RWPE2 (cell line): Measurements from ENCODE around the gene MYO18B.
A peak's percentile ranks its signal among the peaks of the same experiment; 100 is the strongest.

Experiments used
- ATAC-seq: fragments of 200-7000 bp; cut with Tn5 transposase; 3 replicates; pipeline ENCODE4 v1.9.1; 2021; ENCODE audit warnings: low read depth
- DNase-seq: peaks from one replicate; pipeline ENCODE4 v3.0.0-alpha.2; 2020; ENCODE audit warnings: low spot score
- H3K27ac ChIP-seq: fragments of 450-650 bp; 2 replicates; pipeline ENCODE4 v1.5.1; 2017; ENCODE audit warnings: mild to moderate bottlenecking; ENCODE audit not compliant: poor library complexity, severe bottlenecking
- H3K27me3 ChIP-seq: fragments of 250-450 bp; sonication (Bioruptor Pico); 2 replicates; pipeline ENCODE4 v1.5.1; 2021; ENCODE audit warnings: mild to moderate bottlenecking, moderate library complexity; ENCODE audit not compliant: insufficient read depth, poor library complexity, severe bottlenecking
- H3K36me3 ChIP-seq: fragments of 250-450 bp; sonication (Bioruptor Pico); 2 replicates; pipeline ENCODE4 v1.5.1; 2020; ENCODE audit warnings: low read depth, mild to moderate bottlenecking, moderate library complexity
- H3K4me1 ChIP-seq: fragments of 250-450 bp; sonication (Bioruptor Pico); 2 replicates; pipeline ENCODE4 v1.5.1; 2021; ENCODE audit warnings: mild to moderate bottlenecking, moderate library complexity; ENCODE audit not compliant: insufficient read depth, poor library complexity, severe bottlenecking
- H3K4me3 ChIP-seq: fragments of 250-450 bp; sonication (Bioruptor Pico); 2 replicates; pipeline ENCODE4 v1.5.1; 2021; ENCODE audit warnings: mild to moderate bottlenecking, moderate library complexity; ENCODE audit not compliant: severe bottlenecking
- H3K9me3 ChIP-seq: fragments of 250-450 bp; sonication (Bioruptor Pico); 2 replicates; pipeline ENCODE4 v1.5.1; 2021; ENCODE audit warnings: mild to moderate bottlenecking, moderate library complexity; ENCODE audit not compliant: severe bottlenecking
- TF ChIP-seq, protein P1 (sequence below): fragments of 450-650 bp; IDR thresholded peaks from one replicate; pipeline ENCODE4 v1.5.1; 2017; ENCODE audit warnings: mild to moderate bottlenecking, moderate library complexity; ENCODE audit not compliant: poor library complexity, severe bottlenecking

MYO18B gene

DNA sequence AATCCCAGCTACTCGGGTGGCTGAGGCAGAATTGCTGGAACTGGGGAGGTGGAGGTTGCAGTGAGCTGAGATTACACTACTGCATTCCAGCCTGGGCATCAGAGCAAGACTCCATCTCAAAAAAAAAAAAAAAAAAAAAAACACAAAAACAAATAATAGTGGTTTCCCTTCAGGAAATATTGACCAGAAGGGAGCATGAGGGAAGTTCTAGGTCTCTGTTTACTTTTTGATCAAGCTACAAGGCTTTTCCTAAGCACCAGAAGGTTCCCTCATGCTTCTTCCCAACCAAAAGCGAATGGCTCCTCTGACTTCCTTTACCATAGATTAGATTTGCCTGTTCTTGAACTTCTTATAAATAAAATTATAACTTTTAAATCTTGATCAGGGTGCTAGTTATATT, 18.3 kb downstream of the MYO18B start:
- TF ChIP-seq, protein P1, sequence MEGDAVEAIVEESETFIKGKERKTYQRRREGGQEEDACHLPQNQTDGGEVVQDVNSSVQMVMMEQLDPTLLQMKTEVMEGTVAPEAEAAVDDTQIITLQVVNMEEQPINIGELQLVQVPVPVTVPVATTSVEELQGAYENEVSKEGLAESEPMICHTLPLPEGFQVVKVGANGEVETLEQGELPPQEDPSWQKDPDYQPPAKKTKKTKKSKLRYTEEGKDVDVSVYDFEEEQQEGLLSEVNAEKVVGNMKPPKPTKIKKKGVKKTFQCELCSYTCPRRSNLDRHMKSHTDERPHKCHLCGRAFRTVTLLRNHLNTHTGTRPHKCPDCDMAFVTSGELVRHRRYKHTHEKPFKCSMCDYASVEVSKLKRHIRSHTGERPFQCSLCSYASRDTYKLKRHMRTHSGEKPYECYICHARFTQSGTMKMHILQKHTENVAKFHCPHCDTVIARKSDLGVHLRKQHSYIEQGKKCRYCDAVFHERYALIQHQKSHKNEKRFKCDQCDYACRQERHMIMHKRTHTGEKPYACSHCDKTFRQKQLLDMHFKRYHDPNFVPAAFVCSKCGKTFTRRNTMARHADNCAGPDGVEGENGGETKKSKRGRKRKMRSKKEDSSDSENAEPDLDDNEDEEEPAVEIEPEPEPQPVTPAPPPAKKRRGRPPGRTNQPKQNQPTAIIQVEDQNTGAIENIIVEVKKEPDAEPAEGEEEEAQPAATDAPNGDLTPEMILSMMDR, result no peak
- H3K36me3 ChIP-seq, result no peaks in the 10 kb centered on the region
- no peak for DNase-seq
- H3K9me3 ChIP-seq, result no peaks in the 10 kb centered on the region
- no peak for ATAC-seq
- no peak overlapping the region for H3K4me3 ChIP-seq
- no peaks in the 10 kb centered on the region for H3K27me3 ChIP-seq
- peaks cover 31% of the 10 kb centered on the region for H3K4me1 ChIP-seq
- H3K27ac ChIP-seq, result peak overlapping the region; percentile 67

DNA sequence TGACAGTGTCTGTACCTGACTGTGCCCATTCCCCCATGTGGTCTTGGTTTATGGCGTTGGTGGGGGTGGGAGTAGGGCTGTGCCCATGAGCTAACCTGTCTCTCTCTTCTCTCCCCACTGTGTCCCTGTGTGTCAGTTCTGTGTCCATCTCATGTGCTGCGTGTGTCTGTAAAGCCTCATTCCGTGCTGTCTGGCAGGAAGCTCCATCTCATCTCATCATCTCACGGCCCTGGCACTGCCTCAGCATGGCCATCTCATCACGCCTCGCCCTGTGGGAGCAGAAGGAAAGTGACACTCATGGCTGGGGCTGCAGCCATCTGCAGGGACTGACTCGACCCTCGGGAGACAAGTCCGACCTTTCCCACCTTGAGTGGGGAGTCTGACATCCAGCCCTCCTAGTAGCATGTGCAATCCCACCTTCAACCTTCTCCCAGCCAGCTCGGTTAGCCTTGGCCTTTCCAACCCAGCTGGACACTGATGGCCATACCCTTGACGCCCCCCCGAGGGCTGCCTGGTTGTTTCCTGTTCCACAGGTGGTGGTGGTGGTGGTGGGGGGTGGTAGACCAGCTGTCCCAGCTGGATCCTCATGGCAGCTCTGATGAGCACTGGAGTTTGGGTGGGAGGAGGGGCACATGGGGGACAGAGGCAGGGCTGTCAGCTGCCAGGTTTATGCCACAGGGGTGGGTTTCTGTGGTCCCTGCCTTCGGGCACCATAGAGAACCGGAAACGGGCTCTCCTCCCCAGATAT, 19.0 kb downstream of the MYO18B start:
- TF ChIP-seq, protein P1, result no peak
- no peak for ATAC-seq
- Histone ChIP-seq H3K27ac (peak overlapping the region; percentile 67), H3K4me1 (peaks cover 31% of the 10 kb centered on the region), H3K36me3 (no peaks in the 10 kb centered on the region), H3K27me3 (no peaks in the 10 kb centered on the region), H3K9me3 (no peaks in the 10 kb centered on the region), H3K4me3 (no peak overlapping the region)
- no peak for DNase-seq

GRCh38 chr22:25762147-25762546, 20.2 kb downstream of the MYO18B start:
- DNase-seq, result no peak
- Histone ChIP-seq H3K9me3 (no peaks in the 10 kb centered on the region), H3K27ac (no peak overlapping the region), H3K4me3 (no peak overlapping the region), H3K27me3 (no peaks in the 10 kb centered on the region), H3K4me1 (peaks cover 30% of the 10 kb centered on the region), H3K36me3 (no peaks in the 10 kb centered on the region)
- no peak for ATAC-seq
- TF ChIP-seq, protein P1, result no peak

- Histone ChIP-seq H3K27me3 (no peaks in the 10 kb centered on the region), H3K27ac (no peak overlapping the region), H3K4me3 (no peak overlapping the region), H3K9me3 (no peaks in the 10 kb centered on the region), H3K4me1 (peaks cover 20% of the 10 kb centered on the region), H3K36me3 (no peaks in the 10 kb centered on the region)
- TF ChIP-seq, protein P1, result no peak
- ATAC-seq (no peak), DNase-seq (no peak)
Measured at GRCh38 chr22:25763239-25763777, 21.3 kb downstream of the MYO18B start.

- no peak for ATAC-seq
- no peaks in the 10 kb centered on the region for H3K27me3 ChIP-seq
- no peaks in the 10 kb centered on the region for H3K36me3 ChIP-seq
- H3K4me1 ChIP-seq, result peaks cover 8% of the 10 kb centered on the region
- no peak for DNase-seq
- H3K4me3 ChIP-seq, result no peak overlapping the region
- TF ChIP-seq, protein P1, result no peak
- H3K27ac ChIP-seq, result no peak overlapping the region
- H3K9me3 ChIP-seq, result no peaks in the 10 kb centered on the region
Measured at GRCh38 chr22:25764270-25765015, 22.5 kb downstream of the MYO18B start.
